Activated naive CD8-positive, alpha-beta T cell treated with anti-CD3 and anti-CD28 coated beads, Interleukin-2, amount 10 ng/mL, durations not matched to agents 7 days and 5 days (primary cell): ENCODE data around the gene AURKAIP1. TPM values are rescaled to one million over a fixed set of nuclear protein-coding genes. Genes with fewer than 3 reads are reported as not detected.

Experiments used
- ATAC-seq: fragments of 150-1000 bp; cut with Tn5 transposase; one replicate; pipeline ENCODE4 v1.10.0; 2021; ENCODE audit warnings: low read depth, moderate library complexity
- POLR2A ChIA-PET: fragments of 350-600 bp; sonication (Branson Sonifier 250); formaldehyde crosslinking; loops from one replicate; lab custom pipeline; 2021; ENCODE audit warnings: antibody characterized with exemption; lab: Charles Lee
- DNase-seq: peaks from one replicate; pipeline ENCODE4 v3.0.0; 2021
- H3K27ac Mint-ChIP-seq: one replicate; pipeline ENCODE4 v1.8.0; 2022; ENCODE audit warnings: mild to moderate bottlenecking, mixed read lengths
- H3K27me3 Mint-ChIP-seq: one replicate; pipeline ENCODE4 v1.8.0; 2022; ENCODE audit warnings: mild to moderate bottlenecking, moderate library complexity, mixed read lengths
- H3K36me3 Mint-ChIP-seq: one replicate; pipeline ENCODE4 v1.8.0; 2021; ENCODE audit warnings: mild to moderate bottlenecking, mixed read lengths
- H3K4me1 Mint-ChIP-seq: one replicate; pipeline ENCODE4 v1.8.0; 2021; ENCODE audit warnings: mixed read lengths
- H3K4me3 Mint-ChIP-seq: one replicate; pipeline ENCODE4 v1.8.0; 2022; ENCODE audit warnings: mild to moderate bottlenecking, moderate library complexity, mixed read lengths
- H3K9me3 Mint-ChIP-seq: one replicate; pipeline ENCODE4 v1.8.0; 2021; ENCODE audit warnings: mixed read lengths
- total RNA-seq, 2 experiments: library from RNA; stranded (reverse); gene quantifications; one replicate each; pipeline ENCODE4 v1.2.3, GENCODE V29; 2021

The AURKAIP1 gene
- total RNA-seq, 2 experiments from 2014 or later = 87.3 to 97.1 TPM

DNA sequence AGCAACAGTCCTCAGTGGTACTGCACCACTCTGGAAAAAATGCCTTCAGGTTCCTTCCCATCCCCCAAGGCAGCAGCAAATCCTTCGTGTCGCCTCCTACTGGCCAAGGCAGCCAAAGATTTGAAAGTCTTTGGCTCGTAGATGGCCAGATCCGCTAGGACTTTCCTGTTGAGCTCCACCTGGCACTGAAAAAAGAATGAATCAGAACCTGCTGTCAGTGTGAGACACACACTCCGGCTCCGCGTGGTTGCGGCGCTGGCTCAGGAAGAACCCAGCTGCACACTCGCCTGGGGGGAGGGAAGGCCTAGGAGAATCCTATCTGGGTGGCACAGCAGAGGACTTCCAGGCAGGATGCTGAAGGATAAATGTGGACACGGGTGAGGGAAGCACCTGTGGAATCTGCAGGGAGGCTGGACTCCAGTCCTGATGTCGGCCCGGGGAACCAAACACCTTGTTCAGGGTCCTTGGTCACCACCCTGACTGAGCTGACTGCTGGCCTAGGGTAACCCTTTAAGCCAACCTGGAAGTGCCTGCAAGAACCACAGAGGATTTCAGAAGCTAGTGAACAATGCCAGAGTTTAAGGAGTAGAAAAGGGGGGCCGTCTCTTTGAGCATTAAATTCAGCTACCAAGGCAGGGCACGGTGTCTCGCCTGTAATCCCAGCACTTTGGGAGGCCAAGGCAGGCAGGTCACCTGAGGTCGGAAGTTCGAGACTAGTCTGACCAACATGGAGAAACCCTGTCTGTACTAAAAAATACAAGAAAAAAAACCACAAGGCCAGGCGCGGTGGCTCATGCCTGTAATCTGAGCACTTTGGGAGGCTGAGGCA lies 27.3 kb upstream of the AURKAIP1 start:
- Mint-ChIP-seq H3K27me3 (no peaks in the 10 kb centered on the region), H3K36me3 (peaks cover 22% of the 10 kb centered on the region), H3K4me1 (peaks cover 34% of the 10 kb centered on the region), H3K9me3 (no peaks in the 10 kb centered on the region), H3K27ac (peak overlapping the region; percentile 42), H3K4me3 (peak overlapping the region; percentile 37)
- POLR2A ChIA-PET = interaction anchor here (1.0 kb wide), 1 partner anchor 27 kb away, joined by 5 read pairs; the partner anchor contains the start of gene AURKAIP1
- ATAC-seq (no peak), DNase-seq (no peak)

DNA sequence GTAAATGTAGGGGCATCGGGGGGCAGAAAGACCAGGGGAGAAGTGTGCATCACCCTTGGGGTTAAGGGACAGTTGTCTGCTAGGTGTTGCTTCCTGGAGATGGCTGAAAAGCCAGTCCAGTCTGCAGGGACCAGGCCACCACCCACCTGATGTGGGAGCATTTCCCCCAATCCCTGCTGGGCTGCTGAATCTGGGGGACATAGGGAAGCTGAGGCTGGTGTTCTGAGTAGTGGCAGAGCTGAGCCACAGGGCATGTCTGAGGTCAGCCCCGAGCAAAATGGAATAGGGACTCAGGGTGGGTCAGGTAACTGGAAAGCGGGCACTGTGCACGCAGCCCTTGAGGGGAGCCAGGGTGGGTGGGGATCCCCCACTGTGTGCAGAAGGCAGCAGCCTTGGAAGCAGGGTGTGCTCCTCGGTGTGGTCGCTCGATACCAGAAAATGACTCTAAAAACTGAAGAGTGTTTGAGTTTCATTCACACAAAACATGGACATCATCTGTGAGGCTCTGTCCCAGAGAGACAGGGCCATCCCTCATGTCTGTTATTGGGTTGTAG lies 26.5 kb upstream of the AURKAIP1 start:
- POLR2A ChIA-PET = no interaction called here
- Mint-ChIP-seq H3K27ac (peak overlapping the region; percentile 55), H3K4me3 (peak overlapping the region; percentile 37), H3K9me3 (no peaks in the 10 kb centered on the region), H3K27me3 (no peaks in the 10 kb centered on the region), H3K4me1 (peaks cover 33% of the 10 kb centered on the region), H3K36me3 (peaks cover 22% of the 10 kb centered on the region)
- no peak for DNase-seq
- ATAC-seq = no peak

DNA sequence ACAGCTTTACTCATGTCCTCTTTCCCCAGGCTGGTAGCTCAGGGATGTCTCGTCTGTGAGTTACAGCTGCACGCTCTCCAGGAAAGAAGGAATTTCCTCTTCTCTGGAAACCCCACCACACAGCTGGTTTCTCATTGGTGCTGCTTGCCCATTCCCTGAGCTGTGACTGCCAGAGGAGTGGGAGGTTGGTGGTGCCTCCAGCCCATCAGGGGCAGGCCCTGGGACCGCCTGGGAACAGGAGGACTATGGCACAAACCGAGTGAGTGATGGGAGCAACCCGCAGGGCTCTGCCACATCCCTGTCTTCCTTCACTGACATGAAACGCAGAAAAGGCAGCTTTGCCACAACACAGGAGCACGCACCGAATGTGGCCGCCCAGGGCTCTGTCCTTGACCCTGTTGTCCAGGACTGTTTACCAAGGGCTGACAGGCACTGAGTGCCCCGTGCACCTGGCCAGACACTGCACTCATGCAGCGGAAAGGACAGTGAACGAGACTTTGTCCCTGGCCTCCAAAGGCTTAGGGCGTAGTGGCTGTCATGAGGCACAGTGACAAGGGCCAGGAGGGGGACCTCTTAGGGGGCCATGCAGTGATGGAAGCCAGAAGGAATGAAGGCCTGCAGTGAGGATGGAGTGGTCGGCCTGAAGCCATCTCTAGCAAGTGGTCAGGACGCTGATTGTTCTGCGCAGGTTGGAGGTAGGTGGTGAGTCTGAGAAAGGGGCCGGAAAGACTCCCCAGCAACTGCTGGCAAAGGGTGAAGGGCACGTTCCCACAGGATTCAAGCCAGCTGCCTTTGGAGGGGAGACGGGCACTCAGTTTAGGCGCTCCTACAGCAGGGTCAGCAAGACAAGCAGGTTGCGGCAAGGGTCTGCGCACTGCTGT lies 25.8 kb upstream of the AURKAIP1 start:
- peak overlapping the region; percentile 89 for H3K4me3 Mint-ChIP-seq
- no peaks in the 10 kb centered on the region for H3K27me3 Mint-ChIP-seq
- DNase-seq = no peak
- H3K36me3 Mint-ChIP-seq = peaks cover 22% of the 10 kb centered on the region
- peak overlapping the region; percentile 87 for H3K27ac Mint-ChIP-seq
- H3K9me3 Mint-ChIP-seq = no peaks in the 10 kb centered on the region
- ATAC-seq = no peak
- POLR2A ChIA-PET = interaction anchor here (0.6 to 2.8 kb wide), 3 partner anchors 26 to 103 kb away, joined by 3 to 45 read pairs (median 3); partner anchors contain the start of gene AURKAIP1
- peaks cover 29% of the 10 kb centered on the region for H3K4me1 Mint-ChIP-seq

DNA sequence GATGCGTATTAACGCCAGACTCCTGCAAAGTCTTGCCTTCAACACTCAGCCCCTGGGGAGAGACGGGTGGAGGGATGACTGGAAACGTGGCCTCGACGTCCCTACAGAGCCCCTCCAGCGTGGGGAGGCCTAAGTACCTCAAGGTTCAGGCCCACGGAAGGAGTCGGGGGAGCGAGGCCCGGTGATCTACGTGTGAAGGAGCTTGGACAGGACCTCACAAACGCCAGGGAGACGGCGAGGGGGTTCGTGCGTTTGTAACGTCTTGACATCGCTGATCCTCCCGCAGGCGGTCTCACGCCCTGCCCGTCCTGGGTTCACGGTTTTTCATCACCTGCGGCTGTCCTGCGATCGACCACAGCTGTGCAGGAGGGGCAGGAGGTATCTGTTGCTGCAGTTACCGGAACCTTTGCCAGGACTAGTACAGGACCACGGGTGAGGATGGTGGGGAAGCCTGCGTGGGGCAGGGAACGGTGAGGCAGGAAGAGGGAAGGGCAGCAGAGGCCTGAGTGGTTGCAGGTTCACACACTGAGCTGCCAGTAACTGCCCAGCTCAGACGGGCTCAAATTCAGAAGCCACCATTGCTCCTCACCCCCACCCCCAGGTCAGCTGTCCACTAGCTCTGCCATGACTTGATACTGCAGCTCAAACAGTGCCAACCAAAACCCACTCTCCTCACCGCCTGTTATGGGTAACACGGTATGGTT lies 25.0 kb upstream of the AURKAIP1 start:
- DNase-seq (peak; percentile 52), ATAC-seq (peak; percentile 1)
- Mint-ChIP-seq H3K4me3 (peak overlapping the region; percentile 89), H3K9me3 (no peaks in the 10 kb centered on the region), H3K4me1 (peaks cover 29% of the 10 kb centered on the region), H3K27ac (peak overlapping the region; percentile 87), H3K27me3 (no peaks in the 10 kb centered on the region), H3K36me3 (peaks cover 21% of the 10 kb centered on the region)
- POLR2A ChIA-PET = interaction anchor here (0.6 to 2.8 kb wide), 9 partner anchors 17 to 214 kb away, joined by 3 to 45 read pairs (median 4); partner anchors contain the start of genes ATAD3A, AURKAIP1 and UBE2J2

DNA sequence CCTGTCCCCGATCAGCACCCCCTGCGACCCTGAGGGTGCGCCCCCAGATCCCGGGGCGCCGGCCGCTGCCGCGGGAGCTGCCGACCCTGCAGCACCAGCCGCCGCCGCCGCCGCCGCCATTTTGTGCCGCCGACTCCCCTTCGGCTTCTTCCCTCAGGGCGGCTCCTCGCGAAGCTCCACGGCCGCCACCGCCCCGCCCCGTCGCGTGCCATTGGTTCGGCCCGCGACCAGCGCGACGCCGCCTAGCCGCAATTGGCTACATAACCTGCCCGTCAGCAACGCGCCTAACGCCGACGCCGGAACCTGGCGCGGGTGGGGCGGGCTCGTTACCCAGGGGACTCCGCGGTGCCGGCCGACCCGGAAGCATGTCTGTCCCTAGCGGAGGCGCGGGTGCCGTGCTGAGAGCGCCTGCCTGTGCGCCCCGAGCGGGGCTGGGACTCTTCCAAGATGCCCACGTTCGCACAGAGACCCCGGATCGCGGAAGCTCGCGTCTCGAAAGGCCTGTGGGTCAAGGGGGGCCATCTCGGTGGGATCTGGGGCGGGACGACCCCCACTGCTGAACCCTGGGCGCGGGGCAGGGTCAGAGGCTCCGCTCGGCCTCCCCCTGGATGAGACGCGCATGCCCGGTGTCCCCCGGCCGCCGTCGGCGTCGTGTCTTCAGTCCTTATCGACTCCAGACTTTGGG lies 24.3 kb upstream of the AURKAIP1 start, which contains the start of gene CCNL2:
Gene CCNL2, minus strand, starts transcription at position 149 of the 685 bp plus-strand sequence. Its CDS starts 29 bp downstream, at position 120.
- H3K9me3 Mint-ChIP-seq = no peaks in the 10 kb centered on the region
- H3K27me3 Mint-ChIP-seq = no peaks in the 10 kb centered on the region
- POLR2A ChIA-PET = interaction anchor here (0.6 to 2.8 kb wide), 20 partner anchors 8 to 251 kb away, joined by 3 to 45 read pairs (median 4); partner anchors contain the start of genes ATAD3A, AURKAIP1, MRPL20 and UBE2J2
- peak within 1 kb of the TSS; percentile 87 for H3K27ac Mint-ChIP-seq
- peaks cover 29% of the 10 kb centered on the region for H3K4me1 Mint-ChIP-seq
- DNase-seq = peak; percentile 100
- ATAC-seq = peak; percentile 97
- peaks cover 20% of the 10 kb centered on the region for H3K36me3 Mint-ChIP-seq
- H3K4me3 Mint-ChIP-seq = peak within 1 kb of the TSS; percentile 89

DNA sequence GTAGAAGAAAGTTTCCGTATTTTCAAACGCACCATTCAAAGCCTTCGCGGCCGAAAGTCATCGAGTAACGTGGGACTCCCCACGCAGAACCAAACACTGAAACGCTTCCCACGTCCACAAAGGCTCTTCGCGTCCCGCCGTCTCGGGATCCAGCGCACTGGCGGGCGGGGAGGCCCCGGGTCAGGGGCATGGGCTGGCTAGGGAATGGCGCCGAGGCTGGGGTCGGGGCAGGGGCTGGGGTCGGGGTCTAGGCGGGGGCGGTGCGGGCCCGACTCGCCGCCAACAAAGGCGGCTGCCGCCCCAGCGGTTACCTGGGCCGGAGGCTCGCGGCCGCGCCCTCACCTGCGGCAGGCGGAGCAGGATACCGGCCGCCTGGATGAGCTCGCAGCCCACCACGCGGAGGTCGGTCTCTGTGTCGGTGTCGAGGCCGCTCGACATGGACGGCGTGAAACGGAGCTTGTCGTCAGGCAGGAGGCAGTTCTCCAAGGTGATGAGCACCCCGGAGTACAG lies 23.7 kb upstream of the AURKAIP1 start:
- H3K36me3 Mint-ChIP-seq = peaks cover 21% of the 10 kb centered on the region
- ATAC-seq = peak; percentile 5
- peaks cover 28% of the 10 kb centered on the region for H3K4me1 Mint-ChIP-seq

DNA sequence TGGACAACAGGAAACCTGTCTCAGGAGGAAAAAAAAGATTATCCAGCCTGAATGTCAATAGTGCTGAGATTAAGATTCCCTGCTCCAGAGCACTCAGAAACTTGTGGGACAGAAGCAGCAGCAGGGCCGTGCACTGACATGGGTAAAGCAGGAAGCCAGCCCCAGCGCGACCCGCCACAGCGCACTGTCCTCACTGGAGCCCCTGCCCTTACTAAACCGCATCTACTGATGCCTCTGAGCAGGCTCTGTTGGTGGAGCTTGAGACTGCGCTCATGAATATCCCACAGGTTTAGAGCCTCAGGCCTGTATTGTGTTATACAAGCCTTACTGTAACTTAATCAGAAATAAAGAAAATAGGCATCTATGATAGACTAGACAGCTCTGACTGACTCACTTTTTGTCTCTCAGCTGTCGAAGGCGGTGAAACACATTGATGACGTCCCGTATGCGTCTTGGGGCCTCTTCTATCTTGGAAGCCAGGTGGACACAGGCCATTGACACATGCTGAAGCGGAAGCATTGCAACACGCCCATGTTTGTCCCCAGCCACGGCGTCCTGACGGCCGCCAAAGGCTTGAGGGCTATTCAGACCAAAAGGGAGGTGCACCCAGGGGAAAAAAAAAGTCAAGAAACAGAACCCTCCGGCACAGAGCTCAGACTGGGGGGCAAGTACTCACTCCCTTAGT lies 23.0 kb upstream of the AURKAIP1 start:
- Mint-ChIP-seq H3K9me3 (no peaks in the 10 kb centered on the region), H3K4me1 (peaks cover 24% of the 10 kb centered on the region), H3K4me3 (peak overlapping the region; percentile 89), H3K36me3 (peaks cover 20% of the 10 kb centered on the region), H3K27ac (peak overlapping the region; percentile 80), H3K27me3 (no peaks in the 10 kb centered on the region)
- DNase-seq (no peak), ATAC-seq (no peak)
- POLR2A ChIA-PET = interaction anchor here (1.3 to 2.3 kb wide), 4 partner anchors 8 to 26 kb away, joined by 3 to 23 read pairs (median 7); partner anchors contain the start of genes AURKAIP1 and MRPL20

More for the DNA sequence above, 23.7 kb upstream of the AURKAIP1 start:
- DNase-seq = no peak
- Mint-ChIP-seq H3K4me3 (peak overlapping the region; percentile 89), H3K27ac (peak overlapping the region; percentile 80), H3K27me3 (no peaks in the 10 kb centered on the region), H3K9me3 (no peaks in the 10 kb centered on the region)
- POLR2A ChIA-PET = interaction anchor here (0.6 to 2.8 kb wide), 19 partner anchors 8 to 251 kb away, joined by 3 to 45 read pairs (median 4); partner anchors contain the start of genes ATAD3A, AURKAIP1 and MRPL20

DNA sequence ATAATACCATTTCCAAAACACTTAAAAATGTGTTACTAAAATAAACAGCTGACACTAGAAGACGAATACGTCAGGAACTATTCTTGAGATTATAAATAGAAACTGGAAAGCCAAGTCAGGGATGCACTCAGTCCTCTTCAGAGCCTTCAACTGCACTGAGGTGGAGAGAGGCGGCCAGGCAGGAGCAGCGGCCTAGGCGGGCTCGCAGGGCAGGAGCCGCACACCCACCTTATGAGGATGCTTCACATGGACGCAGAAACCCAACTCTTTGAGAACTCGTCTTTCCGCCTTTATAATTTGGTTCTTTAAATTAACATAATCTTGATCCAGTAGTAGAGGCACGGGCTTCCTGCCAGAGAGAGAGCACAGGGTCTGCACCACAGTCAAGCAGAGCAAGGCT lies 20.2 kb upstream of the AURKAIP1 start:
- Mint-ChIP-seq H3K27ac (peak overlapping the region; percentile 6), H3K36me3 (peaks cover 32% of the 10 kb centered on the region)

DNA sequence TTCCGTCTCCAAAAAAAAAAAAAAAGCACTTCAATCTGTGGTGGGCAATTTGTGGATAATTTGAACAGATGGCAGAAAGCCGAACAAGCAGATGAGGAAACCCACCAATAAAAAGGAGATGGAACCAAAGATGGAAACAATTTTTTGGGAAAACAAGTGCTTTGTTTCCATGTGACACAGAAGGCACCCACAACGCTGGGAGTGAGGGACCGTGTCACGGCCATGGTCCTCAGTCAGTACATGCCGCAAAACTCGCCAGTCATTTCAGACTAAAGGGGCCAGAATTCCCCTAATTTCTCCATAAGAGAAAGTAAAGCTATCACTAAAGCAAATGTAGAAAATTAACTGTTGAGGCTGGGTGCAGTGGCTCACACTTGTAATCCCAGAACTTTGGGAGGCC lies 19.1 kb upstream of the AURKAIP1 start:
- ATAC-seq = no peak
- no peaks in the 10 kb centered on the region for H3K9me3 Mint-ChIP-seq
- H3K36me3 Mint-ChIP-seq = peaks cover 39% of the 10 kb centered on the region
- no peak overlapping the region for H3K27ac Mint-ChIP-seq
- no peaks in the 10 kb centered on the region for H3K27me3 Mint-ChIP-seq
- H3K4me3 Mint-ChIP-seq = no peak overlapping the region
- DNase-seq = no peak
- H3K4me1 Mint-ChIP-seq = peaks cover 14% of the 10 kb centered on the region
- POLR2A ChIA-PET = no interaction called here

More for the DNA sequence above, 20.2 kb upstream of the AURKAIP1 start:
- POLR2A ChIA-PET = no interaction called here
- DNase-seq (no peak), ATAC-seq (no peak)
- Mint-ChIP-seq H3K4me1 (peaks cover 16% of the 10 kb centered on the region), H3K9me3 (no peaks in the 10 kb centered on the region), H3K27me3 (no peaks in the 10 kb centered on the region), H3K4me3 (no peak overlapping the region)

DNA sequence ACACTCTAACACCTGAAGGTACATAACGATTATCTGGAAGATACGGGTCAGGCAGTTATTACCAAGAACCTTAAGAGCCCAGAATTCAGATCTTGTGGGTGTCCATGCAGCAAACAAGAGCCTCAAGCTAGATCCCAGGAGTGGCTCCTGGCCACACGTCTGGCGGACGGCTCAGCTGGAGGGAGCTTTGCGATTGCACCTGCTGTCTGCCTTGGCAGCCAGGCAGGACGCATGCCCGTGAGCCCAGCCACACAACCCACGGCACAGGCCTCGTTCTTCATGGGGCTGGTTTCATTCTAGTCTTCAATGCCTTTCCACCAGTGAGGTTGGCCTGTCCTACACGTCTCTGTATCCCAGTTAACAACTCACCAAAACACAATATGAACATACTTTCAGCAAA lies 18.4 kb upstream of the AURKAIP1 start:
- DNase-seq (no peak), ATAC-seq (no peak)
- no peaks in the 10 kb centered on the region for H3K9me3 Mint-ChIP-seq
- H3K36me3 Mint-ChIP-seq = peaks cover 39% of the 10 kb centered on the region
- H3K4me3 Mint-ChIP-seq = no peak overlapping the region
- POLR2A ChIA-PET = no interaction called here
- no peaks in the 10 kb centered on the region for H3K27me3 Mint-ChIP-seq
- H3K27ac Mint-ChIP-seq = no peak overlapping the region
- peaks cover 14% of the 10 kb centered on the region for H3K4me1 Mint-ChIP-seq

DNA sequence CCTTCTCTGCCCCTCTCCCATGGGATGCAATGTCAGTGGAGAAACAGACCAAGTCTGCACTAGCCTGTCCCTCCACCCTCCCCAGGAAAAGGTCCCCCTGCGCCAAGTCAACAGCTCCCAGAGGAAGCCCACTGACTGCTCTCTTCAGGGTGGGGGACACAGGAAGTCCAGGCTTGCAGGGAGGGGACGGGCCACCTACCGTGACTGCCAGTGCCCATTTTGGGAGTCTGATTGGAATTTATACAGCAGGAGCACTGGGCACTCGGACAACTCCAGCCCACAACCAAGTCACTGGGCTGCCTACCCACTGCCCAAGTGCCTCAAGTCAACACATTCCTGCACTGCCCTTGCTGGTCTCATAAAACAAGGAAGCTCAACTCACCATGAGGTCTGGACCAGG lies 18.0 kb upstream of the AURKAIP1 start:
- ATAC-seq = no peak
- Mint-ChIP-seq H3K9me3 (no peaks in the 10 kb centered on the region), H3K4me3 (no peak overlapping the region), H3K36me3 (peaks cover 36% of the 10 kb centered on the region), H3K27me3 (no peaks in the 10 kb centered on the region), H3K27ac (no peak overlapping the region), H3K4me1 (peaks cover 10% of the 10 kb centered on the region)
- POLR2A ChIA-PET = no interaction called here
- DNase-seq = no peak
